Measurements from ENCODE around the gene CYTH1.

The CYTH1 gene

GRCh38 chr17:78803186-78803845, 21.2 kb upstream of the CYTH1 start (continued):
- no peak for TF ChIP-seq TSHZ1 (tag by site-specific recombination; IDR thresholded peaks at IDR 0.05; ENCODE audit: borderline replicate concordance)
- TF ChIP-seq, protein P1, sequence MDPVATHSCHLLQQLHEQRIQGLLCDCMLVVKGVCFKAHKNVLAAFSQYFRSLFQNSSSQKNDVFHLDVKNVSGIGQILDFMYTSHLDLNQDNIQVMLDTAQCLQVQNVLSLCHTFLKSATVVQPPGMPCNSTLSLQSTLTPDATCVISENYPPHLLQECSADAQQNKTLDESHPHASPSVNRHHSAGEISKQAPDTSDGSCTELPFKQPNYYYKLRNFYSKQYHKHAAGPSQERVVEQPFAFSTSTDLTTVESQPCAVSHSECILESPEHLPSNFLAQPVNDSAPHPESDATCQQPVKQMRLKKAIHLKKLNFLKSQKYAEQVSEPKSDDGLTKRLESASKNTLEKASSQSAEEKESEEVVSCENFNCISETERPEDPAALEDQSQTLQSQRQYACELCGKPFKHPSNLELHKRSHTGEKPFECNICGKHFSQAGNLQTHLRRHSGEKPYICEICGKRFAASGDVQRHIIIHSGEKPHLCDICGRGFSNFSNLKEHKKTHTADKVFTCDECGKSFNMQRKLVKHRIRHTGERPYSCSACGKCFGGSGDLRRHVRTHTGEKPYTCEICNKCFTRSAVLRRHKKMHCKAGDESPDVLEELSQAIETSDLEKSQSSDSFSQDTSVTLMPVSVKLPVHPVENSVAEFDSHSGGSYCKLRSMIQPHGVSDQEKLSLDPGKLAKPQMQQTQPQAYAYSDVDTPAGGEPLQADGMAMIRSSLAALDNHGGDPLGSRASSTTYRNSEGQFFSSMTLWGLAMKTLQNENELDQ (tag by site-specific recombination; IDR thresholded peaks at IDR 0.05; ENCODE audit: low read depth): no peak
- TF ChIP-seq, protein P2, sequence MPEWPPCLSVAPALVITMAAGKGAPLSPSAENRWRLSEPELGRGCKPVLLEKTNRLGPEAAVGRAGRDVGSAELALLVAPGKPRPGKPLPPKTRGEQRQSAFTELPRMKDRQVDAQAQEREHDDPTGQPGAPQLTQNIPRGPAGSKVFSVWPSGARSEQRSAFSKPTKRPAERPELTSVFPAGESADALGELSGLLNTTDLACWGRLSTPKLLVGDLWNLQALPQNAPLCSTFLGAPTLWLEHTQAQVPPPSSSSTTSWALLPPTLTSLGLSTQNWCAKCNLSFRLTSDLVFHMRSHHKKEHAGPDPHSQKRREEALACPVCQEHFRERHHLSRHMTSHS (tag by site-specific recombination; IDR thresholded peaks at IDR 0.05): no peak
- no peak for TF ChIP-seq ZNF791 (tag by site-specific recombination; IDR thresholded peaks at IDR 0.05)
- no peak for TF ChIP-seq ZNF146 (tag by site-specific recombination; IDR thresholded peaks at IDR 0.05)
- no peak for TF ChIP-seq ZFP69B (tag by site-specific recombination; IDR thresholded peaks at IDR 0.05)
- TF ChIP-seq ZNF785 (tag by site-specific recombination; IDR thresholded peaks at IDR 0.05): no peak
- no peak for TF ChIP-seq ZNF510 (tag by site-specific recombination; IDR thresholded peaks at IDR 0.05; ENCODE audit: insufficient replicate concordance)
- TF ChIP-seq, protein P3, sequence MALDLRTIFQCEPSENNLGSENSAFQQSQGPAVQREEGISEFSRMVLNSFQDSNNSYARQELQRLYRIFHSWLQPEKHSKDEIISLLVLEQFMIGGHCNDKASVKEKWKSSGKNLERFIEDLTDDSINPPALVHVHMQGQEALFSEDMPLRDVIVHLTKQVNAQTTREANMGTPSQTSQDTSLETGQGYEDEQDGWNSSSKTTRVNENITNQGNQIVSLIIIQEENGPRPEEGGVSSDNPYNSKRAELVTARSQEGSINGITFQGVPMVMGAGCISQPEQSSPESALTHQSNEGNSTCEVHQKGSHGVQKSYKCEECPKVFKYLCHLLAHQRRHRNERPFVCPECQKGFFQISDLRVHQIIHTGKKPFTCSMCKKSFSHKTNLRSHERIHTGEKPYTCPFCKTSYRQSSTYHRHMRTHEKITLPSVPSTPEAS (tag by site-specific recombination; IDR thresholded peaks at IDR 0.05): no peak
- TF ChIP-seq ZBTB11 (tag by site-specific recombination; conservative IDR thresholded peaks at IDR 0.05; ENCODE audit: low read depth): no peak
- TF ChIP-seq ZIC2 (tag by site-specific recombination; IDR thresholded peaks at IDR 0.05): no peak
- TF ChIP-seq ZNF221 (tag by site-specific recombination; IDR thresholded peaks at IDR 0.05; ENCODE audit: borderline replicate concordance): no peak

DNA sequence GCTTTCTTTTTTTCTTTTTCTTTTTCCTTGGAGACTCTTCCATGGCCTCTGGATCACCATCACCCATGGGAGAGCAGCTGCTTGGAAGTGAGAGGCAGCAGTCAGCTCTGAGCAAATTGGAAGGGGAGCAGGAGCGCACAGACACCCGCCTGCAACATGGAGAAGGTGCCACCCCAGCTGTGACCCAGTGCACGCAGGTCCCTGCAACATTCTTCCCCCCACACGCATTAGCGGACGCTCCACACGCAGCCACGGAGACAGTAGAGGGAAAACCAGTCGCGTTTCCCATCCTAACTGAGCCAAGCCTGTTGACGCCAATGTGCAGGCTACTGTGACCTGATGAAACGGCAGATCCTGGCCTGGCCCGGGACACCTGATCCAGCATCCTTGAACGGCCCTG, 20.4 kb upstream of the CYTH1 start:
- no peak overlapping the region for H3K4me3 ChIP-seq (ENCODE audit: low read depth, low read length)
- H3K27ac ChIP-seq (ENCODE audit: extremely low read depth, low read depth, low read length): no peak overlapping the region
- no peaks in the 10 kb centered on the region for H3K4me1 ChIP-seq (ENCODE audit: control insufficient read depth, insufficient read depth, low read length)
- ChIA-PET POLR2A (no interaction called here), CTCF (interaction anchor here (0.6 kb wide), 1 partner anchor 1599 kb away, joined by 3 read pairs; no protein-coding TSS in a partner anchor)
- no peaks in the 10 kb centered on the region for H3K9me3 ChIP-seq (ENCODE audit: control insufficient read depth, insufficient read depth, low read depth, low read length)
- peaks cover 50 to 88% of the 10 kb centered on the region in 2 experiments for H3K36me3 ChIP-seq (ENCODE audit: control insufficient read depth in 2 of 2, insufficient read depth in 1 of 2, low read length in 2 of 2)
- TF ChIP-seq INSM2 (tag by site-specific recombination; IDR thresholded peaks at IDR 0.05): no peak
- TF ChIP-seq BCL11A (tag by site-specific recombination; IDR thresholded peaks at IDR 0.05; ENCODE audit: low read depth): no peak
- TF ChIP-seq BCL6B (tag by site-specific recombination; IDR thresholded peaks at IDR 0.05): no peak
- no peak for TF ChIP-seq ZEB2 (tag by site-specific recombination; IDR thresholded peaks at IDR 0.05)
- no peak for TF ChIP-seq YY2 (tag by site-specific recombination; IDR thresholded peaks at IDR 0.05)
- no peak for TF ChIP-seq SETDB1 (IDR thresholded peaks at IDR 0.05; ENCODE audit: insufficient read length, low read length)
- TF ChIP-seq, protein P4, sequence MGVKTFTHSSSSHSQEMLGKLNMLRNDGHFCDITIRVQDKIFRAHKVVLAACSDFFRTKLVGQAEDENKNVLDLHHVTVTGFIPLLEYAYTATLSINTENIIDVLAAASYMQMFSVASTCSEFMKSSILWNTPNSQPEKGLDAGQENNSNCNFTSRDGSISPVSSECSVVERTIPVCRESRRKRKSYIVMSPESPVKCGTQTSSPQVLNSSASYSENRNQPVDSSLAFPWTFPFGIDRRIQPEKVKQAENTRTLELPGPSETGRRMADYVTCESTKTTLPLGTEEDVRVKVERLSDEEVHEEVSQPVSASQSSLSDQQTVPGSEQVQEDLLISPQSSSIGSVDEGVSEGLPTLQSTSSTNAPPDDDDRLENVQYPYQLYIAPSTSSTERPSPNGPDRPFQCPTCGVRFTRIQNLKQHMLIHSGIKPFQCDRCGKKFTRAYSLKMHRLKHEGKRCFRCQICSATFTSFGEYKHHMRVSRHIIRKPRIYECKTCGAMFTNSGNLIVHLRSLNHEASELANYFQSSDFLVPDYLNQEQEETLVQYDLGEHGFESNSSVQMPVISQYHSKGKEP (tag by site-specific recombination; IDR thresholded peaks at IDR 0.05): no peak

All from HEK293 (cell line).